H9 (cell line): ENCODE results near the gene GOLPH3L. TPM values are rescaled to one million over a fixed set of nuclear protein-coding genes. Genes with fewer than 3 reads are reported as not detected.

Experiments
- DNase-seq: peaks from one replicate; pipeline ENCODE4 v3.0.0-alpha.2; 2017
- H2AFZ ChIP-seq: one replicate; pipeline ENCODE4 v1.6.1; 2013; ENCODE audit warnings: mild to moderate bottlenecking, low read length, control low read depth, moderate library complexity
- H2AK5ac ChIP-seq: 2 replicates; pipeline ENCODE4 v1.6.1; 2013; ENCODE audit warnings: low read length, control low read depth, mixed read lengths; ENCODE audit not compliant: insufficient read length
- H2BK120ac ChIP-seq: one replicate; pipeline ENCODE4 v1.6.1; 2013; ENCODE audit warnings: low read depth, mild to moderate bottlenecking, low read length, control low read depth, inconsistent platforms; ENCODE audit not compliant: poor library complexity, severe bottlenecking
- H2BK12ac ChIP-seq: 2 replicates; pipeline ENCODE4 v1.6.1; 2013; ENCODE audit warnings: low read length, control low read depth, mixed read lengths, low read depth; ENCODE audit not compliant: insufficient read length
- H2BK15ac ChIP-seq: 2 replicates; pipeline ENCODE4 v1.6.1; 2013; ENCODE audit warnings: low read depth, low read length, control low read depth
- H2BK20ac ChIP-seq: one replicate; pipeline ENCODE4 v1.6.1; 2013; ENCODE audit warnings: low read depth, mild to moderate bottlenecking, low read length, control low read depth, inconsistent platforms; ENCODE audit not compliant: poor library complexity, severe bottlenecking
- H2BK5ac ChIP-seq: 2 replicates; pipeline ENCODE4 v1.6.1; 2013; ENCODE audit warnings: low read length, control low read depth, mixed read lengths; ENCODE audit not compliant: insufficient read length
- H3K14ac ChIP-seq: 2 replicates; pipeline ENCODE4 v1.6.1; 2013; ENCODE audit warnings: low read length, control low read depth; ENCODE audit not compliant: insufficient read depth
- H3K18ac ChIP-seq: 2 replicates; pipeline ENCODE4 v1.6.1; 2013; ENCODE audit warnings: low read depth, mild to moderate bottlenecking, mixed read lengths, low read length, control low read depth; ENCODE audit not compliant: insufficient read length
- H3K23ac ChIP-seq: 2 replicates; pipeline ENCODE4 v1.6.1; 2013; ENCODE audit warnings: low read length, control low read depth, mixed read lengths, low read depth; ENCODE audit not compliant: insufficient read length
- H3K23me2 ChIP-seq: 2 replicates; pipeline ENCODE4 v1.6.1; 2013; ENCODE audit warnings: low read depth, mild to moderate bottlenecking, mixed read lengths, low read length, control low read depth; ENCODE audit not compliant: insufficient read length, poor library complexity, severe bottlenecking
- H3K27ac ChIP-seq: 2 replicates; pipeline ENCODE4 v1.5.1; 2013; ENCODE audit warnings: low read length, control low read depth, mixed read lengths, low read depth; ENCODE audit not compliant: insufficient read length
- H3K27me3 ChIP-seq: 2 replicates; pipeline ENCODE4 v1.6.1; 2013; ENCODE audit warnings: low read length, control low read depth, inconsistent platforms; ENCODE audit not compliant: insufficient read depth
- H3K4ac ChIP-seq: 2 replicates; pipeline ENCODE4 v1.6.1; 2013; ENCODE audit warnings: low read depth, mild to moderate bottlenecking, control low read depth, inconsistent platforms, low read length, moderate library complexity
- H3K4me1 ChIP-seq: 2 replicates; pipeline ENCODE4 v1.6.1; 2013; ENCODE audit warnings: low read length, control low read depth, inconsistent platforms; ENCODE audit not compliant: insufficient read depth
- H3K4me2 ChIP-seq: 2 replicates; pipeline ENCODE4 v1.6.1; 2013; ENCODE audit warnings: low read length, control low read depth, mixed read lengths; ENCODE audit not compliant: insufficient read length, insufficient read depth
- H3K56ac ChIP-seq: 2 replicates; pipeline ENCODE4 v1.6.1; 2013; ENCODE audit warnings: low read depth, mild to moderate bottlenecking, mixed read lengths, low read length, control low read depth; ENCODE audit not compliant: insufficient read length
- H3K79me1 ChIP-seq: 2 replicates; pipeline ENCODE4 v1.6.1; 2013; ENCODE audit warnings: low read depth, mild to moderate bottlenecking, moderate library complexity, low read length, control low read depth, inconsistent platforms; ENCODE audit not compliant: insufficient read depth, poor library complexity, severe bottlenecking
- H3K79me2 ChIP-seq: 2 replicates; pipeline ENCODE4 v1.6.1; 2013; ENCODE audit warnings: low read length, control low read depth, inconsistent platforms; ENCODE audit not compliant: insufficient read depth
- H3K9ac ChIP-seq: 2 replicates; pipeline ENCODE4 v1.6.1; 2013; ENCODE audit warnings: low read length, control low read depth, mixed read lengths; ENCODE audit not compliant: insufficient read length; ENCODE audit errors: extremely low read depth
- H3K9me3 ChIP-seq: one replicate; pipeline ENCODE4 v1.6.1; 2013; ENCODE audit warnings: low read depth, low read length, inconsistent platforms; ENCODE audit not compliant: control insufficient read depth
- H3T11ph ChIP-seq: one replicate; pipeline ENCODE4 v1.6.1; 2013; ENCODE audit warnings: mild to moderate bottlenecking, low read length, control low read depth, inconsistent platforms
- H4K20me1 ChIP-seq: one replicate; pipeline ENCODE4 v1.6.1; 2013; ENCODE audit not compliant: control insufficient read depth, insufficient read length, insufficient read depth
- H4K5ac ChIP-seq: 2 replicates; pipeline ENCODE4 v1.6.1; 2013; ENCODE audit warnings: low read depth, mild to moderate bottlenecking, mixed read lengths, low read length, control low read depth; ENCODE audit not compliant: insufficient read length
- H4K8ac ChIP-seq: replicated peaks from 2 replicates; pipeline ENCODE4 v1.6.1; 2013; ENCODE audit warnings: low read length, control low read depth, mixed read lengths, low read depth; ENCODE audit not compliant: insufficient read length
- H4K91ac ChIP-seq: 2 replicates; pipeline ENCODE4 v1.6.1; 2013; ENCODE audit warnings: low read depth, mild to moderate bottlenecking, moderate library complexity, mixed read lengths, low read length, control low read depth; ENCODE audit not compliant: insufficient read length
- H3K27ac Mint-ChIP-seq, 3 experiments: 2 replicates in 2 of 3; 3 replicates in 1 of 3; pipeline ENCODE4 v1.8.0; 2020 to 2021; ENCODE audit warnings: mixed read lengths in 3 of 3, mild to moderate bottlenecking in 1 of 3, moderate library complexity in 1 of 3
- H3K27me3 Mint-ChIP-seq: 2 replicates; pipeline ENCODE4 v1.8.0; 2021; ENCODE audit warnings: low read depth, mild to moderate bottlenecking, moderate library complexity, mixed read lengths
- H3K36me3 Mint-ChIP-seq, 3 experiments: 2 replicates in 2 of 3; 3 replicates in 1 of 3; pipeline ENCODE4 v1.8.0; 2020 to 2021; ENCODE audit warnings: low read depth in 3 of 3, mixed read lengths in 3 of 3; ENCODE audit not compliant: insufficient read depth in 1 of 3
- H3K4me1 Mint-ChIP-seq, 2 experiments: 2 replicates each; pipeline ENCODE4 v1.8.0; 2020; ENCODE audit warnings: mixed read lengths in 2 of 2
- H3K4me3 Mint-ChIP-seq, 2 experiments: 2 replicates in 1 of 2; 3 replicates in 1 of 2; pipeline ENCODE4 v1.8.0; 2020 to 2021; ENCODE audit warnings: mild to moderate bottlenecking in 2 of 2, mixed read lengths in 2 of 2, moderate library complexity in 1 of 2
- H3K9me3 Mint-ChIP-seq, 2 experiments: 2 replicates in 1 of 2; 3 replicates in 1 of 2; pipeline ENCODE4 v1.8.0; 2020; ENCODE audit warnings: mild to moderate bottlenecking in 2 of 2, mixed read lengths in 2 of 2, moderate library complexity in 1 of 2
- WGBS: extraction: QIAGEN DNeasy Blood & Tissue Kit; methylation state at CpG from one replicate; pipeline ENCODE4 v1.1.7; 2013; ENCODE audit warnings: missing lambda C conversion rate, low lambda C conversion rate, mixed read lengths; ENCODE audit not compliant: insufficient read length; ENCODE audit errors: extremely low coverage; 5-methylcytosine and 5-hydroxymethylcytosine counted together
- total RNA-seq: library from RNA; stranded (reverse); gene quantifications from 2 replicates; pipeline ENCODE4 v1.2.1, GENCODE V29; 2021
- TF ChIP-seq, protein P1 (sequence below): fragments of 200-600 bp; sonication (generic); conservative IDR thresholded peaks from 3 replicates; pipeline ENCODE4 v1.8.0; 2021; ENCODE audit warnings: antibody characterized with exemption, mild to moderate bottlenecking

The GOLPH3L gene
- total RNA-seq, 1 experiment from 2014 or later = 30.5 TPM

DNA sequence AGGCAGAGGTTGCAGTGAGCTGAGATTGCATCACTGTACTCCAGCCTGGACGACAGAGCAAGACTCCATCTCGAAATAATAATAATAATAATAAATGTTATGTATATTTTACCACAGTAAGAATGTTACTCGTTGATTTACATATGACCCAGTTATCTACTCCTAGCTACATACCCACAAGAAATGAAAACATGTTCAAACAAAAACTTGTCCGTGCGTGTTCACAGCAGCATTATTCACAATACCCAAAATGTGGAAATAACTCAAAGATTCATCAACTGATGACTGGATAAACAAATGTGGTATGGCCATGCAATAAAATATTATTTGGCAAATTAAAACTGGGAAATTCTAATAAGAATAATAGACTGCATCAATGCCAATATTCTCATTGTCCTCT lies 35.8 kb downstream of the GOLPH3L start:
- no peak overlapping the region for H4K8ac ChIP-seq
- H3K9ac ChIP-seq = no peak overlapping the region
- no peak for DNase-seq
- no peak overlapping the region for H2BK20ac ChIP-seq
- H3K79me2 ChIP-seq = no peaks in the 10 kb centered on the region
- no peaks in the 10 kb centered on the region for H3K27me3 ChIP-seq
- TF ChIP-seq, protein P1, sequence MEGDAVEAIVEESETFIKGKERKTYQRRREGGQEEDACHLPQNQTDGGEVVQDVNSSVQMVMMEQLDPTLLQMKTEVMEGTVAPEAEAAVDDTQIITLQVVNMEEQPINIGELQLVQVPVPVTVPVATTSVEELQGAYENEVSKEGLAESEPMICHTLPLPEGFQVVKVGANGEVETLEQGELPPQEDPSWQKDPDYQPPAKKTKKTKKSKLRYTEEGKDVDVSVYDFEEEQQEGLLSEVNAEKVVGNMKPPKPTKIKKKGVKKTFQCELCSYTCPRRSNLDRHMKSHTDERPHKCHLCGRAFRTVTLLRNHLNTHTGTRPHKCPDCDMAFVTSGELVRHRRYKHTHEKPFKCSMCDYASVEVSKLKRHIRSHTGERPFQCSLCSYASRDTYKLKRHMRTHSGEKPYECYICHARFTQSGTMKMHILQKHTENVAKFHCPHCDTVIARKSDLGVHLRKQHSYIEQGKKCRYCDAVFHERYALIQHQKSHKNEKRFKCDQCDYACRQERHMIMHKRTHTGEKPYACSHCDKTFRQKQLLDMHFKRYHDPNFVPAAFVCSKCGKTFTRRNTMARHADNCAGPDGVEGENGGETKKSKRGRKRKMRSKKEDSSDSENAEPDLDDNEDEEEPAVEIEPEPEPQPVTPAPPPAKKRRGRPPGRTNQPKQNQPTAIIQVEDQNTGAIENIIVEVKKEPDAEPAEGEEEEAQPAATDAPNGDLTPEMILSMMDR = no peak
- no peak overlapping the region for H2BK15ac ChIP-seq
- no peaks in the 10 kb centered on the region for H3K79me1 ChIP-seq
- H3K18ac ChIP-seq = no peak overlapping the region
- H3K23me2 ChIP-seq = no peaks in the 10 kb centered on the region
- no peaks in the 10 kb centered on the region for H4K20me1 ChIP-seq
- no peak overlapping the region for H2AFZ ChIP-seq
- Mint-ChIP-seq H3K27me3 (no peaks in the 10 kb centered on the region), H3K36me3 (peaks cover 40 to 54% (median 51%) of the 10 kb centered on the region in 3 experiments), H3K27ac (no peak overlapping the region), H3K4me3 (no peak overlapping the region), H3K9me3 (peaks cover 0 to 5% of the 10 kb centered on the region in 2 experiments; a peak in 2 of 5 replicates), H3K4me1 (no peaks in the 10 kb centered on the region)
- no peak overlapping the region for H3T11ph ChIP-seq
- H3K4me2 ChIP-seq = no peak overlapping the region
- no peak overlapping the region for H2BK5ac ChIP-seq
- no CpG with 5 or more reads among the region's 5 CpGs for WGBS
- H3K9me3 ChIP-seq = no peaks in the 10 kb centered on the region
- no peak overlapping the region for H3K56ac ChIP-seq
- H4K5ac ChIP-seq = no peak overlapping the region
- H3K14ac ChIP-seq = no peak overlapping the region
- no peak overlapping the region for H4K91ac ChIP-seq
- no peak overlapping the region for H2BK12ac ChIP-seq
- no peak overlapping the region for H3K4ac ChIP-seq
- no peak overlapping the region for H2AK5ac ChIP-seq
- H3K23ac ChIP-seq = no peak overlapping the region
- H3K4me1 ChIP-seq = no peaks in the 10 kb centered on the region
- no peak overlapping the region for H3K27ac ChIP-seq
- no peak overlapping the region for H2BK120ac ChIP-seq
